SKM-1 treated with dmso at 0.1 percent for 144 hours (cell line): Measurements from ENCODE around the gene P2RX1.
"Not testable (repeated sequence)": the region's sequence is repeated elsewhere in the genome, so short reads cannot be mapped to it uniquely, and the experiment has no call there.

ENCODE experiments used
- DNase-seq: peaks from one replicate; lab custom pipeline; 2025; ENCODE audit not compliant: unreplicated experiment; lab: John Stamatoyannopoulos, UW

The P2RX1 gene

DNA sequence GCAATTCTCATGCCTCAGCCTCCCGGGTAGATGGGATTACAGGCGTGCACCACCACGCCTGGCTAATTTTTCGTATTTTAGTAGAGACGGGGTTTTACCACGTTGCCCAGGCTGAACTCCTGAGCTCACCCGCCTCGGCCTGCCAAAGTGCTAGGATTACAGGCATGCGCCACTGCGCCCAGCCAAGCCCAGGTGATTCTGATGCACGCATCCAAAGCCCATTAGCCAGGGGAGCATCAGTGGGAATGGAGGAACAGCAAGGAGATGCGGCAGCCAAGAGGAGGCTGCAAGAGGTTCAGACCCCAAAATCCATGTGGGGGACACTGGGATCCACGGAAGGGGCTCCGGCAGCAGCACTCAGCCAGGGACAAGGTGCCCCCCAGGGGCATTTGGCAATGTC is 35.9 kb upstream of the P2RX1 start:
- DNase-seq: no peak

DNA sequence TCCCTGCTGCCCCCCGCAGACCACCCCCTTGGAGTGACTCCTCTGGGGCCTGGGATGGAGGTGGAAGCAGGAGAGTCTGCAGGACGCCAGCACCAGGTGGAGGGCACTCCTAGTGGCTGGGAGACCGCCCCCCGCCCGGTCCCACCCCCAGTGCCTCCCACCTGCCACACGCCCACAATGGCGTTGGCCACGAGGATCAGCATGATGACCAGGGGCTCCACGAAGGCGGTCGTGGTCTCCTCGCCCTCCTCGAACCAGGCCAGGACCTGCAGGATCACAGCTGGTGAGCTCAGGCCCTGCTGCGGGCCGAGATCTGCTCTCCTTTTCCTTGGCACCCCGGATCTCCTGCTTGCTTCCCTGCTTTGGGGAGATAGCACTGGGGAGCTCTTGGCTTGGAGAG is 35.2 kb upstream of the P2RX1 start:
- DNase-seq: no peak

DNA sequence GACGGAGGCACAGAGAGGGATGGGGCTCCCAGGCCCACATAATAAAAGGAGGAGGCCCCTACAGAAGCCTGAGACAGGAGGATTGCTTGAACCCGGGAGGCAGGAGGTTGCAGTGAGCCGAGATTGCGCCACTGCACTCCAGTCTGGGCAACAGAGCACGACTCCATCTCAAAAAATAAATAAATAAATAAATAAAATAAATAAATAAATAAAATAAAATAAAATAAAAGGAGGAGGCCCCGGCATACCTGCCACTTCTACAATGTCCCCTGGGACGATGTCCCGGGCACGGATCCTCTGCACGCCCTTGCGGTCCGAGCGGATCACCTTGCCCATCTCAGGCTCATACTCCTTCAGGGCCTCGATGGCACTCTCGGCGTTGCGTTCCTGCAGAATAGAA is 34.7 kb upstream of the P2RX1 start:
- DNase-seq: no peak

DNA sequence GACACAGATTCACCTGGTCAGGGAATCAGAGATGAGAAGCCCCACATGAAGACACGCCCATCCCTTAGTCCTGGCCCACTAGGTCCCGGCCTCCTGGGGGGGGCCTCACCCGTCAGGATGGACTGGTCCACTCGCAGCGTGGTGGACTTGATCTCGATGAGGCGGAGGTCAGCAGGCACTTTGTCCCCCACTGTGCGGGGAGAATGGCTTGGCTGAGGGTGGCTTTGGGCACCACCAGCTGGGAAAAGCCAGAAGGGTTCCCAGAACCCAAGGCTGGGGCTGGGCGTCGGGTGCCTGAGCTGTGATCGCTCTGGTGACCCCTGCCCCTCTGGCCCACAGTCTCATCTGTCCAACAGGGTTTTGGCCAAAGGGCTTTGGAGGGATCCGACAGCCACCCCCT is 34.3 kb upstream of the P2RX1 start:
- DNase-seq: no peak

DNA sequence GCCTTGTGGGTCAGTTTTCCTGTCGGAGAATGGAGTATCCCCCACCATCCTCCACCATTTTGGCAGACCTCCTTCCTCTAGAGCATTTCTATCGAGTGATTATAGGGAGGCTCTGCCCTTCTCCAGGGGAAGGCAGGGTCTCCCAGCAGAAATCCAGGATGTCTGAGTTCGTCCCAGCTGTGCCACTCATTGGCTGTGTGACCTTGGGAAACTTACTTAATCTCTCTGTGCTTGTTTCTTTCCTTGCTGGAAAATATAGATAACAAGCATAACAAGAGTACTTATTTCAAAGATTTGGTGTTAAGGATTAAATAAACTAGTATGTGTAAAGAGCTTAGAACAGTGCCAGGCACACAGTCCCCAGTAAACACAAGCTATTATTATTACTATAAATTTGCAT is 33.2 kb upstream of the P2RX1 start:
- DNase-seq: no peak

DNA sequence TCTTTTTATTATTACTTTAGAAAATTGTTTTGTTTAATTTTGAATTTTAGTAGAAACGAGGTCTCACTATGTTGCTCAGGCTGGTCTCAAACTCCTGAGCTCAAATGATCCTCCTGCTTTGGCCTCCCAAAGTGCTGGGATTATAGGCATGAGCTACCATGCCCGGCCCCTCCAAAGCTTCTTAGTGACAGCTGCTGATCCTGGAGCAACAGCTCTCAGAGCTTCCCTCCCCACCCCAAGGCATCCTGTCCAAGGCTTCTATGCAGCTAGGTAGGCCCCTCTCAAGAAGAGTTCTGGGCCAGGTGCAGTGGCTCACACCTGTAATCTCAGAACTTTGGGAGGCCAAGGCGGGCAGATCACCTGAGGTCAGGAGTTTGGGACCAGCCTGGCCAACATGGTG is 32.3 kb upstream of the P2RX1 start:
- not testable (repeated sequence) for DNase-seq

DNA sequence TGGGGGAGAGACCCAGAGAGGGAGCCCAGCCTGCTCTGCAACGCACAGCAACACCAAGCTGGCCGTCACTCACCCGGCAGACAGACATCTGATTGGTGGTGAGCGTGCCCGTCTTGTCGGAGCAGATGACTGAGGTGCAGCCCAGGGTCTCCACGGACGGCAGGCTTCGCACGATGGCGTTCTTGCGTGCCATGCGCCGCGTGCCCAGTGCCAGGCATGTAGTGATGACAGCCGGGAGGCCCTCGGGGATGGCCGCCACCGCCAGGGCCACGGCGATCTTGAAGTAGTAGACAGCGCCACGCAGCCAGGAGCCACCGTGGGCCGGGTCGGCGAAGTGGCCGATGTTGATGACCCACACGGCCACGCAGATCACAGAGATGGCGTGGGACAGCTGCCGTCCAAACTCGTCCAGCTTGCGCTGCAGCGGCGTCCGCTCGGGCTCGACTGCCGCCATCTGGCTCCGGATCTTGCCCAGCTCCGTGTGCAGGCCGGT is 31.1 kb upstream of the P2RX1 start:
- DNase-seq: no peak

DNA sequence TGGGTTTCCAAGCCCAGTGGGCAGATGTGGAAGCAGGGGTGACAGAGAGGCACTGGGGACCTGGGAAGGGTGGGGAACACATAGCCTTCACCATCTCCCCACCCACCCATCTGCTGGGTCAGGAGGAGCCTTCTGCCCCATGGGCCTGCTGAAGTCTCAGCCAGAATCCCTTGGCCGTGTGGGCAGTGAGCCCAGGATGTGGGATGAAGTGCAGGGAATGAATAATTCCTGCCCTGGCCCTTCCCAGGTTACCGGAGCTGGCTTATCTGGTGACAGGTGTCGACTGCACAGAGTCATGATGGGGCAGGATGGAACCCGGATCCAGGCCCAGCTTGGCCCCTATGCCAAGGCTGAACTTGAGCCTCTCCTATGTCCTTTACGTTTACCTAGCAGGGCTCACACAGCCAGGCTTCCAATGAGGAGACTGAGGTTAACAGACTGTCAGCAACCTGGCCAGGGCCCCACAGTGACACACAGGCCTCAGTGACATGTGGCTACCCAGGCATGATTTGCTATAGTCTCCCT is 30.5 kb upstream of the P2RX1 start:
- no peak for DNase-seq

DNA sequence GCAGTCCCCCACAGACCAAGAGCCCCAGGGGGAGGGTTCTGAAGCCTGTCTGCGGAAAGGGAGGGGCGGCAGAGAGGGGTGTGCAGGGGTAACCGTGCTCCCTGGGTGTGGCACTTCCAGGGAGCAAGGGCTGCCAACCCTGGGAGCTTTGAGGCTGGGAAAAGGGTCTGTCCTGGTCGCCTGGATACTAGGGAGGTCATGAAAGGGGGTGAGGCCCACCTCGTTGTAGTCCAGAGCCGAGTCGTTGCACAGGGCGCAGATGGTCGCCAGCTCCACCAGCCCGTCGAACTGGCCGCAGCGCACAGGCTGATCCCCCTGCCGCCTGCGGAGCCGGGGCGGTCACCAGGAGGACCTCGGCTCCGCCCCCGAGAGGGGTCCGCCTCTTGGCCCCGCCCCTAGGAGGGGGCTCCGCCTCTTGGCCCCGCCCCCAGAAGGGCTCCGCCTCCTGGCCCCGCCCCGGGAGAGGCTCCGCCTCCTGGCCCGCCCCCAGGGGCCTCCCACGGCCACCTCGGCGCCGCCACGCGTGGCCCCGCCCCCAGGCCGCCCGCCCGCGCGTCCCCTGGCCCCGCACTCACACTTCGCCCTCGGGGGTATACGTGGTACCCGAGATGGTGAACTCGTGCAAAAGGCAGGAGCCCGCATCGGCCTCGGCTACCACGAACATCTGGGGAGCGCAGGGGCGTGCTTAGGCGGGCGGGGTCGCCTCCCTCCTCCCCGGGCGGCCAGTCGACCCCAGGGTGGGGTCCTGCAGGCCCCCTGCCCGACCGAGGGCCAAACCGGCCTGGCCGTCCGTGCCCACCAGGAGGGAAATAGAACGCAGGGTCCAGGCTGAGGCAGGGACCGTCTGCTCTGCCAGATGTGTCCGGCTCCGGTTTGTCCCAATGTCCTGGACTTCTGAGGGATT is 28.5 kb upstream of the P2RX1 start:
- DNase-seq: no peak

DNA sequence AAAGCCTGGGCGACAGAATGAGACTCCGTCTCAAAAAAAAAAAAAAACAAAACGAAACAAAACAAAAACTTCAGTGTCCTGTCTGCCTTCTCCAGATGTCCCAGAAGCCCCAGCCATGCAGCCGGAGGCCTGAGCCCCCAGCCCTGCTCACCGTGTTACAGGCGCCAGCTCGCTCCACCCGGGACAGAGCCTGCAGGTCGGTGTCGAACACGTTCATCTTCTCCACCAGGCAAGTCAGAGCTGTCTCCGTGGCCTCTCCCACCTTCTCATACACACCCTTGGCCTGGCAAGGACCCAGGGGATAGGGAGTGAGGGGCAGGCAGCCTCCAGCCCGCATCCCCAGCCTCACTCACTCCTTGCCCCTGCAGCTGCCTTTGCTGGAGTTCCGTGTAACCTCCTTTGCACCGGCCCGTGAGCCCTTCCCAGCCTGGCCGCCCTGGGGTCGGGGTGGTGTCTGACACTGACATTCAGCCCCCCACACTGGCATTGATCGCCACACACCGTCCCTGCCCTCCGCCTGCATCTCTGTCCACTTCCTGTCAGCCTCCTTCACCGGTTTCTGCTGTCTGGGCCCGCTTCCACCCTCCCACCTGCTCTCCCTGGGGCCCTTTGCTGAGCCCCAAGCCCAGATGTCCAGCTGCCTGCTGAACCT is 27.1 kb upstream of the P2RX1 start:
- DNase-seq: no peak

DNA sequence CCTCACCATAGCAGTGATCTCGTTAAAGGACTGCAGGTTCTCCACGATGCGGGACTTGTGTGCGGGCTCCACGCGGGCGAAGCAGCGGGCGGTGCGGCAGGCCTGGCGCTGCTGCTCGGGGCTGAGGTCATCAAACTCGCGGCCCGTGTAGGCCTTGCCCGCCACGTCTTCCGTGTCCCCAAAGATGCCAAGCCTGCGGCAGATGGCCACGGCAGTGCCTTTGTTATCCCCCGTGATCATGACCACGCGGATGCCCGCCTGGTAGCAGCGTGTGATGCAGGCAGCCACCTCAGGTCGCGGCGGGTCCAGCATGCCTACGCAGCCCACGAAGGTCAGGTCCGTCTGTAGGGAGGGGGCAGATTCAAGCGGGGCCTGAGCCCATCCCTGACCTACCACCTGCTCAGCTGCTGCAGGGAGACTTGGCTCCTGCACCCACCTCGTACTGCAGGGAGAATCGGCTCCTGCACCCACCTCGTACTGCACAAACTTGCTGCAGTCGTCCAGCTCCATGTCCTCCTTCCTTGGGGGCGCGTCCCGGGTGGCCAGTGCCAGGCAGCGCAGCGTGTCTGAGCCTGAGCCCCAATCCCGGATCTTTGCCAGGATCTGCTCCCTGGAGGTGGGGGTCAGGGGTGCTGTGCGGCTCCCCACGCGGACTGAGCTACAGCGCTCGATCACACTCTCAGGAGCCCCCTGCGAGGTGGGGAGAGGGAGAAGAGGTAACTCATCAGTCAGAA is 24.9 kb upstream of the P2RX1 start:
- no peak for DNase-seq

DNA sequence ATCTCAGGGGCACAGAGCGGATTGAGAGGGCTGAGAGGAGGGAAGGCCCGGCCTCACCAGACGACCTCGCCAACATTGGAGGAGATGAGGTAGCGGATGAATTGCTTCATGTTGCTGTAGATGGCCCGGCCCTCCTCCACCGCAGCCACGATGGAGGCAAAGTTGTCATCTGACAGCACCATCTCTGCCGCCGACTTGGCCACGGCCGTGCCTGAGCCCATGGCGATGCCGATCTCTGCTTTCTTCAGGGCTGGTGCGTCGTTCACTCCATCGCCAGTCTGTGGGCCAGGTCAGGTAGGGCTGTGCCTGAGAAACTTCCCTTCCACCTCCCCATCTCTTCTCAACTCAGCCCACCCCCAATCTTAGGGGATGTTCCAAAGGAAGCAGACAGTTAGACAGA is 21.1 kb upstream of the P2RX1 start:
- no peak for DNase-seq

DNA sequence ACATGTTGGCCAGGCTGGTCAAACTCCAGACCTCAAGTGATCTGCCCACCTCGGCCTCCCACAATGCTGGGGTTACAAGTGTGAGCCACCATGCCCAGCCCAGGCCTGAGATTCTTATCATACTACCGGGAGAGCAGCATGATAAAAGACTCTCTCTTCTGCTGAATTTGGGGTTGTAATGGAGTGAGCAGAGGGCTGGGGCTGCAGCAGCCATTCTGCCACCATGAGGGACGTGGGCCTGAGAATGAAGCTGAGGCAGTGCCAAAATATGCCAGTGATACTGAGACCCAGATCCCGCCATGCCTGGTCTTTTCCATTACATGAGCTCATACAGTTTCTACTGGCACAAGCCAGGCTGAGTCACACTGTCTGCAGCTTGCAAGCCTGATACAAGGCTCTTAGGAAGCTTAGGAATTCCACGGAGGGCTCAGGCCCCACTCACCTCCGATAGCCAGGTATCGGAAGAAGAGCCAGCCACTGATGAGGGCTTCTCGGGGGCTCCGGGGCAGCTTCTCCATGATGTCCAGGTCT is 19.6 kb upstream of the P2RX1 start:
- DNase-seq: no peak

DNA sequence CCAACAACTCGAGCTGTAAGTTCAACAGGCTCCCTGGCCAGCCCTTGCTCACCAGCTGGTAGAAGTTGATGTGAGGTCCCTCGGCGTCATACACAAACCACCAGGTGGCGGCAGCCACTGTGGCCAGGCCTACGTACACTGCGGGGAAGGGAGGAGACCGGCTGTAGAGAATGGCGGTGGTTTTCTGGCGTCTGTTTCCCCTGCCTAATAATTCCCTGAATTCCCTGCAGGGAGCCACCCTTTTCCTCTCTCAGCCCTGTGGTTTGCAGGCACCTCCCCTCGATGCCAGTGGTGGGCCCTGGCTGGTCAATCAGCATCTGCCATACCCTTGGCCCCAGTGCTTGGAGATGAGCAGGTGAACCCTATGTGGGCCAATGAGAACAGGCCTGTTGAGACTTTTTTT is 18.9 kb upstream of the P2RX1 start:
- no peak for DNase-seq

DNA sequence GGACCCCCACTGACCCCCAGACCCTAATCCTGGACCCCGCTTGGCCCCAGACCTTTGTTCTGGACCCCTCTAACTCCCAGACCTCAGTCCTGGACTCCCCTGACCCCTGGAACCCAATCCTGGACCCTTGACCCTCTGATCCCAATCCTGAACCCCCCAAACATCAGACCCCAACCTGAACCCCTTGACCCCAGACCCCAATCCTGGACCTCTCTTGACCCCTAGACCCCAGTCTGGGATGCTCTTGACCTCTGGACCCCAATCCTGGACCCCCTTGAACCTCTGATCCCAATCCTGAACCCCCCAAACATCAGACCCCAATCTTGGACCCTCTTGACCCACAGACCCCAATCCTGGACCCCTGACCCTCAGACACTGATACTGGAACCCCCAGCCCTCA is 13.5 kb upstream of the P2RX1 start:
- no peak for DNase-seq

DNA sequence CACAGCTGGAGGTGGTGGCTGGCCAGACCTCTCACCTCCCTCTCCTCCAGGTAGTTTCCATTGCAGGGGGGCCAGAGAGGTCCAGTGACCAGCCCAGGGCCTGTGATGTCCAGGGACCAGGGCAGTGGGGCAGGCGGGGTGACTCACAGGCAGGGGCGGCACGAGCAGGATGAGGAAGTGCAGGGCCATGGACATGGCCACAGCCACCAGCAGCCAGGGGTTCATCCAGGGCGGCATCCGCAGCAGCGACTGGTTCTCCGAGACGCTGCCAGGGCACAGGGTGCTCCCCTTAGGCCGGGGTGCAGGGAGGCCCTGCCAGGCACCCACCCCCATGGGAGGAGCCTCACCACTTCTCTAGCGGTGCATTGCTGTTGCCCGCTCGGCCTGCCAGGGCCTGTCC is 12.9 kb upstream of the P2RX1 start:
- no peak for DNase-seq

DNA sequence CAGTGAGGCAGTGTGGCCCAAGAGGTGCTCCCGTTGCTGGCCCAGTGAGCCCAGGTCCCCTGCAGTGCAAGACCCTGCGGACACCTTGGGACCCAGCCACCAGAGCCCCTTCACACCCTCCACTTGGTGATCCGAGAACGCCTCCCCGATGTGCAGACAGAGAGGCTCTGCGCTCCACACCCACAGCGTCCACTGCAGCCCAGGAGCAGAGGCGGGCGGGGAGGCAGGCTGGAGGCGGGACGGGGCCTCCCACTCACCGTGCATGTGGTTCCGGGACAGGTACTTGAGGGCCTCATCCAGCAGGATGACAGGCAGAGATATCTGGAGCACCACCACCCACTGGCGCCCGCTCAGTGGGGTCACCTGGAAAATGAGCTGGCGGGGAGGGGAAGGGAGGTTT is 12.1 kb upstream of the P2RX1 start:
- DNase-seq: no peak

DNA sequence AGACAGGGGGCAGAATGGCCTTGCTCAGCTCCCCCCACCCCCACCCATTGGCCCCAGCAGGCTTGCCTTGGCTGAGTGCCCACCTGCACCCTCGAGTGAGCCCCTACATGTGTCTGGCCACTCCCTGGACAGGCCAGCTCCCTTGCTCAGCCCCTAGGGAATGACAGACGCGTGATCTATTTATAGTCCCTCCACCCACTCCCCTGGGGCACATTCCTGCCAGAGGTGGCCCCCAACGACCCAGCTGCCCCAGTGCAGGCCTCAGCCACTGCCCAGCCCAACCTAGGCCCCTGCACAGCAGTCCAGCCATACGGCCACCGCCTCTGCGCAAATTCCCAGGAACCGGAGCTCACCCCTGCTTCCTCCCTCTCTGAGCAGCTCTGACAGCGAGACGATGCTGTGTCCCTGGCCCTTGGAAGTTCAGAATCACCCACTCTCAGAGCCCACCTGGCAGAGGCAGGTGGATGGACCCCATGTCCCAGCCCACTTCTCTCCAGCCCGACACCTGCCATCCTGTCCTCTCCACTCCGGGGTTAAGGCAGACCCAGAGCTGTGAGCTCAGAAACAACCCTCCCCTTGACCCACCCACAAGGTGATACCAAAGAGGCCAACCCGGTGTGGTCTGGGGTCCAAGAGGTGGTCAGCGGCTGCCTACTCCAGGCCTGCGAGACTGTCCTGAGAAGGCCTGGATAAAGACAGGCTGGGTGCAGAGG is 11.5 kb upstream of the P2RX1 start:
- no peak for DNase-seq

DNA sequence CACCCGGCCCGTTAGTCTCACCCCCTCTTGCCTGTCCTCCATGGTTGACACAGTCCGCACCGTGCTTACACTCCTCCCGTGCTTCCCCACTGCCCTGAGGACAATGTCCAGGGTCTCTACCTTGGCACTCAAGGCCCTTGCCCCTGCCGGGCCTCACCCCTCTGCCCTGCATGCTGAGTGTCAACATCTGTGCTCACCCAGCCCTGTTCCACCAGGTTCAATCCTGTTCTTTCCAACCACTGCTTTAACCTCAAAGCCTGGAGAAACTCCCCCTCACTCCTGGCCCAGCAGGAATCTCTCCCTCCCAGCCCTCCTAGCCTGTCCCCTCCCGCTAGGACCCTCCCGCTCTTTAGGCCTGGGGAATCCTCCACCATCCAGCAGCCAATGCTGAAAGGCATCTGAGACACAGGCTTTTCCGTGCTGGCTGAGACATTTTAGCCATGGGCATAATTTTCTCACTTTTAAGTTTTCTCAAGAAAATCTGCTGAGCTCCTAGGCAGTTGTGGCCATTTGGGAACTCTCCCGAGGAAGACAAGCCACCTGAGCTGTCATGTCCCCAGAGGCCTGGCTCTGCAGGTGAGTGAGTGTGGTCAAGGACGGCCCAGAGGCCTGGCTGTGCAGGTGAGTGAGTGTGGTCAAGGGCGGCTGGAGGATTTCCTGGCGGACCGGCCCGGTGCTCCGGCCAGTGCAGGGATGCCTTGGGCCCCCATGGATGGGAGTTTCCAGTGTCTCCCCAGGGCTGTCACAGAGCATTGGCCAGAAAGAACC is 10.8 kb upstream of the P2RX1 start:
- no peak for DNase-seq
